Non-pigmented ciliary epithelial cell (primary cell): ENCODE results near the gene TPTE.
"Not testable (repeated sequence)": the region's sequence is repeated elsewhere in the genome, so short reads cannot be mapped to it uniquely, and the experiment has no call there.

Experiments used
- DNase-seq: peaks from one replicate; pipeline ENCODE4 v3.0.0-alpha.2; 2010; ENCODE audit warnings: low read depth

The TPTE gene

GRCh38 chr21:10617133-10617752 lies 95.9 kb downstream of the TPTE start:
- DNase-seq: not testable (repeated sequence)

- no peak for DNase-seq
These were observed 106.0 kb downstream of the TPTE start for GRCh38 chr21:10627316-10627863.

GRCh38 chr21:10629239-10629638 lies 107.9 kb downstream of the TPTE start:
- not testable (repeated sequence) for DNase-seq

- DNase-seq: not testable (repeated sequence)
These were observed 109.4 kb downstream of the TPTE start for GRCh38 chr21:10630829-10631228.

GRCh38 chr21:10631316-10631715 lies 109.9 kb downstream of the TPTE start:
- not testable (repeated sequence) for DNase-seq

GRCh38 chr21:10638144-10638543 lies 116.8 kb downstream of the TPTE start:
- DNase-seq: not testable (repeated sequence)

- no peak for DNase-seq
These were observed 117.7 kb downstream of the TPTE start for GRCh38 chr21:10639123-10639522.

- DNase-seq: not testable (repeated sequence)
These were observed 118.4 kb downstream of the TPTE start for GRCh38 chr21:10639746-10640145.

GRCh38 chr21:10640446-10640845 lies 119.1 kb downstream of the TPTE start:
- no peak for DNase-seq

GRCh38 chr21:10641107-10641506 lies 119.7 kb downstream of the TPTE start:
- DNase-seq: no peak

GRCh38 chr21:10645667-10646066 lies 124.3 kb downstream of the TPTE start:
- DNase-seq: not testable (repeated sequence)

- not testable (repeated sequence) for DNase-seq
These were observed 128.2 kb downstream of the TPTE start for GRCh38 chr21:10649350-10650149.

GRCh38 chr21:10650297-10650696 lies 128.9 kb downstream of the TPTE start:
- not testable (repeated sequence) for DNase-seq
